NCI-H2196 treated with DMSO at 0.1 percent for 48 hours (cell line): Measurements from ENCODE around the gene FBXO24.
A peak's percentile ranks its signal among the peaks of the same experiment; 100 is the strongest.

Experiments
- DNase-seq: peaks from one replicate; lab custom pipeline; 2025; ENCODE audit not compliant: unreplicated experiment; lab: John Stamatoyannopoulos, UW

Gene FBXO24

DNA sequence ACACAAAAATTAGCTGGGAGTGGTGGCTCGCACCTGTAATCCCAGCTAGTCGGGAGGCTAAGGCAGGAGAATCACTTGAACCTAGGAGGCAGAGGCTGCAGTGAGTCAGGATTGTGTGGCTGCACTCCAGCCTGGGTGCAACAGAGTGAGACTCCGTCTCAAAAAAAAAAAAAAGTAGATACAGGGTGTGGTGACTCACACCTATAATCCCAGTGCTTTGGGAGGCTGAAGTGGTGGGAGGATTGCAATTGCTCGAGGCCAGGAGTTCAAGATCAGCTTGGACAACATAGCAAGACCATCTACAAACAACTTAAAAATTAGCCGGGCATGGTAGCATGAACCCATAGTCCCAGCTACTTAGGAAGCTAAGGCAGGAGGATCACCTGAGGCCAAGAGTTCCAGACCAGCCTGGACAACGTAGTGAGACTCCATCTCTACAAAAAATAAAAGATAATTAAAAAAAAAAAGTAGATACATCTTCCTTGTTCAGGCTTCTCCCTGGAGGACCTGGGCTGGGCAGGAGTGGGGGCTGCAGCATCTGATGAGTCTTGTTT, 28.3 kb downstream of the FBXO24 start:
- no peak for DNase-seq

DNA sequence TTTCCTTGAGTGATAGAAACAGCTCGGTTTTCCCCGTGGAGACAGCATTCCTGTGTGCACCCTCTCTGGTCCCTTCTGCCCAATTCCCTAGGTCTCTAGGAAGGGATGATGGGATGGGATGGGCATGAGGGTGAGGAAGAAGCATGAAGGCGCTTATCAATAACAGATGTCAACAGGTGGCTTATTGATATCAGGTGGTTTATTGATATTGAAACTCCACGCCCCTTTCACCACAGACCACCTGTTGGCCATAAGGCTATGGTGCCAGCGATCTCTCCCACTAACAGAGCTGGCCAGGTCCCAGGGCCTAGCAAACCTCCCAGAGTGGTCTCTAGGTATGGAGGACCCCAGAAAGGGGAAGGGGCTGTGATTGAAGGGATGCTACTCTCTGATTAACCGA, 34.1 kb downstream of the FBXO24 start:
- DNase-seq = no peak

DNA sequence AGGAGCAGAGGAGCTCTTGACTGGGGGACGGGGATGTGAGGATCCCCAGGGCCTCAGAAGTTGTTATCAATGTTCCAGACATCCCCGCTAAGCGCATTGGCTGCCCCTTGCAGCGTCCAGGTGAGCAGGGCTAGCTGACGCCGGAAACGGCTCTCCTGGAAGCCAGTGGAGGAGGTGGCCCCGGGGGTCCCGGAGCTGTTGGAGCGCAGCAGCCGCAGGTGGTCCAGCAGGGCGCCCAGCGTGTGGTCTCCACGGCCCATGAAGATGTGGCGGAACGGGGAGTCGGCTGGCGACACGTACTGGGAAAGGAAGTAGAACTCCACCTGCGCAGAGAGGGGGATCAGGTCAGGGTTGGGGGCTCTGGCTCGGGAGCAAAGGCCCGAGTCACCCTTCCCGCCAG, 34.7 kb downstream of the FBXO24 start:
- no peak for DNase-seq

DNA sequence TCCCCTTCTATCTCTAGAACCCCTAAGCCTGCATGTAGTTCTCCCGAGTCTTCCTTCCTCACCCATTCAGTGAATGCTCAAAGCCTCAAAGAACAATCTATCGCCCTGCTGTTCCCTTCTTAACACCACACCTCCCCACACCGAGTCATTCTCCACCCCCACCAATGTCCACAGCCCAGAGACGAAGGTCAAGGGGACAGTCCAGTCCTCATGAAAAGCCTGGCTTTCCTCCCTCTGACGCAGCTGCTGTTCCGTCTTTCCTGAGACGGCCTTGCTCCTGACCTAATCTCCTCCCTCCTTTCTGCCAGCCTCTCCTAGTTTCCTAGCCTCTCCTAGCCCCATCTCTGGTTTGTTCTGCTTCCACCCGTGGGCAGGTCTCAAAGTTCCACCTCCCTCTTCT, 35.4 kb downstream of the FBXO24 start:
- DNase-seq = no peak

DNA sequence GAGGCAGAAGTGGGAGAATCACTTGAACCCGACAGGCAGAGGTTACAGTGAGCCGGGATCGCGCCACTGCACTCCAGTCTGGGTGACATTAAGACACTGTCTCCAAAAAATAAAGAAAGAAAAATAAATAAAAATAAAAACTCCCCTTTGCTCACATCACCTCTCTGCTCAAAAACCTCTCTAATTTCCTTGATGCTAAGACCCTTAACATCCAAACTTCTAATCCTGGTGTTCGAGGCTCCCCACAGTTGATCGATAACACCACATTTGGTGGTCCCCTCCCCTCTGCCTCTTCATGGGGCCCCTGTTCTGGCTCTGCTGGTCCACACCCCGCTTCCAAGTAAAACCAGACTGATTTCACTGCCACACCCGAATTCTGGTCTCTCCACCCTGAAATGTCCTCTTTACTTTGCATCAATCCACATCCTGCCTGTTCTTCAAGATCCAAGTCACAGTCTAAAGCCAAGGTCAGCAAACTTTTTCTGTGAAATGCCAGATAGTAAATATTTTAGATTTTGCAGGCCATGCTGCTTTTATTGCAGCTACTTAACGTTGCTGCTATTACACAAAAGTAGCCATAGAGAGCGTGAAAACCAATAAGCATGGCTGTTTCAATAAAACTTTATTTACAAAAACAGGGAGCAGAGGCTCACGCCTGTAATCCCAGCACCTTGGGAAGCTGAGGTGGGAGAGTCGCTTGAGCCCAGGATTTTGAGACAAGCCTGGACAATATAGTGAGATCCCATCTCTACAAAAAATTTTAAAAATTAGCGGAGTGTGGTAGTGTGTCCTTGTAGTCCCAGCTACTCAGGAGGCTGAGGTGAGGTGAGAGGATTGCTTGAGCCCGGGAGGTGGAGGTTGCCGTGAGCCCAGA, 38.1 kb downstream of the FBXO24 start:
- DNase-seq = no peak

DNA sequence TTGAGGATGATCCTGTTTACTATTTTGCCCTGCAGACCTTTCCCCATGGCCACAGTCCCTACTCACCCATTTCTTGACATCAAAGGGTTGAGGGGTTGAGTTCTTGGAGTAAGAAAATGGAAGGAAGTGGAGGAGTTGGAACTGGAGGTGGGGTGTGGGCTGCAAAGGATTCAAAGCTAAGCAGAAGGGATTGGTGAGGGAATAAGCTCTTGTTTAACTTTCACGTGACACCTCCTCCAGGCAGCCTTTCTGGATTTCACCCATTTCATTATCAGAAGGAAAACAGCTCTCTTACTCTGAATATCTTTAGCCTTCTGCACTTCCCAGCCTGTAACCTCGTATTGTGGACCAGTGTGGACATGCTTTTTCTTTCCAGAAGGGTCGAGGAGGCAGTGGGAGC, 39.9 kb downstream of the FBXO24 start:
- no peak for DNase-seq

DNA sequence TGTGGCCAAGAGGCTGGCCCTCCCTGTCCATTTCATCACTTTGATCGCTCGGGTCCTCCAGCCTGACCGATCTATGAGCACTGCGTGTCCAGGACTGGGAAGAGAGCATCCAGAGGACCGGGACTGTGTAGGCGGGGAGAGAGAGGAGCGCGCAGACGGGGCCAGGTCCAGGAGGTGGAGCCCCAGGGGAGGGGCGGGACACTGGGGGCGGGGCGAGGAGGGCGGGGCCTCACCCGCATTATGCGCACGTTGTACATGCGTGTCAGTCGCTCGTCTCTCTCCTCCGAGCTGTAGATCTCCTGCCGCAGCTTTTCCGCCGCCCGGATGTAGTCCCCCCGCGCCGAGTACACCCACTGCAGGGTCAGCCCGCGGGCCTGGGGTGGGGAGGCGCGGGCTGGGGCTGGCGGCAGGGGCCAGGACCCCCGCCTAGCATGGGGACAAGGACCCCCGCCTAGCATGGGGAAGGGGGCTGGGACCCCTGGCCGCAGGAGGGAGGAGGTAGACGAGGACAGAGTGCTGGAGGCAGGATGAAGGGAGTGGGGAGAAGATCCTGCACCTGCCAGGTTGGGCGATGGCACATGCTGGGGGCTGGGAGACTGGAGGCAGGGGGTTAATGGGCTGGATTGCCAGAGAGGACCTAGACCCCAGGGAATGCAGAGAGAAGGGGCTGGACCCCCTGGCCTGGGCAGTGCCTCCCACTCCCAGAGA, 40.6 kb downstream of the FBXO24 start:
- peak; percentile 75 for DNase-seq

DNA sequence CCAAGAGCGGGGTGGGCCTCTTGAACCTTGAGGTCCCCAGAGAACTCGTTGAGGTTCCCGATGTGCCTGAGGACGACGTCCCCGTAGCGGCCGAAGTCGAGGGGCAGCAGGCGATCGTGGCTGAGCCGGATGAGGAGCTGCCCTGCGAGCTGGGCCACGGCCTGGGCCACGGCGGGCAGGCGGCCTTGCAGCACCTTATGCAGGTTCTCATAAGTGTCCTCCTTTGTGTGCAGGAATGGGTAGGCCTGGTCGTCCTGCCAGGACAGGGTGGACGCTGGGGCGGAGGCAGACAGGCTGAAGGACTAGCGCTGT, 41.1 kb downstream of the FBXO24 start:
- no peak for DNase-seq

DNA sequence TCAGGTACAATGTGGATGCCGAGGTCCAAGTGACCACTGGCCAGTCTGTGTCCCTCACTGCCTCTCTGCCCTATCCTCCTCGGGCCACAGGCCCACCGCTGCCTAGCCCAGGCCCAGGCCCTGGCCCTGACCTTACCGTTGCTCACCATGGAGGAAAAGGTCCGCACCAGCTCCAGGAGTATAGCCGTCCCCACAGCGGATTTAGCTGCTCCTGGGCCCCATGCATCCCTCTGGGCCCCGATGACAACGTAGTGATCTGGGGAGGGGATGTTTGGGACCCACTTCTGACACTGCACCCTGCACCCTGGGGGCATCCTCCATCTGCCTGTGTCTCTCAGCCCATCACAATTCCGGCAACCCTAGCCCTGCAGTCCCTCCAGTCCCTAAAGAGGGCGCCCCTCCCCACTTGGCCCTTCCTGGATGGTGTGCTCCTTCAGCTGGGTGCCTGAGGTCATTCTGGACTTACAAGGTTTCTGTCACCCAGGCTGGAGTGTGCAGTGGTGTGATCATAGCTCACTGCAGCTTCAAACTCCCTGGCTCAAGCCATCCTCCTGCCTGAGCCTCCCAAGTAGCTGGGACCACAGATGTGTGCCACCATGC, 43.1 kb downstream of the FBXO24 start:
- no peak for DNase-seq

DNA sequence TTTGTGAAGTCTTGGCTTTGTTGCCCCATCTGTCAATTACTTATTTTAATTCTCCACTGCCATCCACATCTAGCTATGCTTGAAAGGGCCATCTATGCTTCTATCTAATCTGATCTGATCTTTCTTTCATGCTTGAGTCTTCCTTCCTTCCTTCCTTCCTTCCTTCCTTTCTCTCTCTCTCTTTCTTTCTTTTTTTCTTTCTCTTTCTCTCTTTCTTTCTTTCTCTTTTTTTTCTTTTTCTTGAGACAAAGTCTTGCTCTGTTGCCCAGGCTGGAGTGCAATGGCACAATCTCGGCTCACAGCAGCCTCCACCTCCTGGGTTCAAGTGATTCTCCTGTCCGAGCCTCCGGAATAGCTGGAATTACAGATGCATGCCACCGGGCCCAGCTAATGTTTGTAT, 43.9 kb downstream of the FBXO24 start:
- DNase-seq = no peak

DNA sequence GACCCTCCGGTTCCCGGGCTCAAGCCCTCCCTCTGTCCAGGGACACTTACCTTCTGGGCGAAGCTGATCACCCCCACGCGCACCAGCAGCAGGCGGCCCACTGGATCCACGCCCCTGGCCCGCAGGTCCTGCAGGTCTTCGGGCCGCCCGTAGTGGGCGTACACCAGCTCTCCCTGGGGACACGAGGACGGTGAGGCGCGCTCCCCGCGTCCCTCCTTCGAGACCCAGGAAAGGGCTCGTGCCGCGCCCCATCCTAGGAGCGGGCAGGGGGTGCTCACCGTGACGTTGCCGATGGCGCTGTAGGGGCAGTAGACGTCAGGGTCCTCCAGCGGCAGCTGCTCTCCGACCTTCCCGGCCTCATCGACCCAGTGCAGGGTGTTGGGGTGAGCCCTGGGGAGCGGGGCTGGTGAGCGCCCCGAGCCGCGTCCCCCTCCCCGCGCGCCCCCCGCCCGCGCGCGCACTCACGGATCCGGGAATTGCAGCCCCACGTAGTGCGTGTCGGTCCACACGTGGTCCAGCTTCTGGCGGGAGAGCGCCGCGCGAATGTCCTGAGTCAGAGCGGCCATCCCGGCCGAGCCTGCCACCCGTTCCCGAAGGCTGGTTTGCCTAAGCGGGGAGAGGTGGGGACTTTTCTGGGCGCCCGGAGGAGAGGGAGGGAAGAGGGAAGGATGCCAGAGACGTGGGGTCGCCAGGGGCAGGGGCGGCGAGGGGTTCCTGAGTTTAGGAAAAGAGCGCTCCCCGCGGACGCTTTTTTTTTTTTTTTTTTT, 47.0 kb downstream of the FBXO24 start:
- DNase-seq = no peak

DNA sequence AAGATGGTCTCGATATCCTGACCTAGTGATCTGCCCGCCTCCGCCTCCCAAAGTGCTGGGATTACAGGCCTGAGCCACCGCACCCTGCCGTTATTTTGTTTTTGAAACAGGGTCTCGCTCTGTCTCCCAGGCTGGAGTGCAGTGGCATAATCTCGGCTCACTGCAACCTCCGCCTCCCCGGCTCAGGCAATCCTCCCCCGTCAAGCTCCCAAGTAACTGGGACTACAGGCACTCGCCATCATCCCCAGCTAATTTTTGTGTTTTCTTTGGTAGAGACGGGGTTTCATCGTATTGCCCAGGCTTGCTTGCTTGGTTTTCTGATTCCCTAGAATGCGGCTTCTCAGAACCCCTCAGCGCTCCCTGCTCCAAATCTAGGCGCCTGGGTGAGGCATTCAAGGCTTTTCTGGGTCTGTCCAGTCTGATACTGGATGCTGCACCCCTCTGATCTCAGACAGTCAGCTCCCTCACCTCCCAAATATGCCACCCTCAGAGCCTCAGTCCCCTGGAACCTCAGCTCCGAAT, 53.9 kb downstream of the FBXO24 start:
- no peak for DNase-seq

DNA sequence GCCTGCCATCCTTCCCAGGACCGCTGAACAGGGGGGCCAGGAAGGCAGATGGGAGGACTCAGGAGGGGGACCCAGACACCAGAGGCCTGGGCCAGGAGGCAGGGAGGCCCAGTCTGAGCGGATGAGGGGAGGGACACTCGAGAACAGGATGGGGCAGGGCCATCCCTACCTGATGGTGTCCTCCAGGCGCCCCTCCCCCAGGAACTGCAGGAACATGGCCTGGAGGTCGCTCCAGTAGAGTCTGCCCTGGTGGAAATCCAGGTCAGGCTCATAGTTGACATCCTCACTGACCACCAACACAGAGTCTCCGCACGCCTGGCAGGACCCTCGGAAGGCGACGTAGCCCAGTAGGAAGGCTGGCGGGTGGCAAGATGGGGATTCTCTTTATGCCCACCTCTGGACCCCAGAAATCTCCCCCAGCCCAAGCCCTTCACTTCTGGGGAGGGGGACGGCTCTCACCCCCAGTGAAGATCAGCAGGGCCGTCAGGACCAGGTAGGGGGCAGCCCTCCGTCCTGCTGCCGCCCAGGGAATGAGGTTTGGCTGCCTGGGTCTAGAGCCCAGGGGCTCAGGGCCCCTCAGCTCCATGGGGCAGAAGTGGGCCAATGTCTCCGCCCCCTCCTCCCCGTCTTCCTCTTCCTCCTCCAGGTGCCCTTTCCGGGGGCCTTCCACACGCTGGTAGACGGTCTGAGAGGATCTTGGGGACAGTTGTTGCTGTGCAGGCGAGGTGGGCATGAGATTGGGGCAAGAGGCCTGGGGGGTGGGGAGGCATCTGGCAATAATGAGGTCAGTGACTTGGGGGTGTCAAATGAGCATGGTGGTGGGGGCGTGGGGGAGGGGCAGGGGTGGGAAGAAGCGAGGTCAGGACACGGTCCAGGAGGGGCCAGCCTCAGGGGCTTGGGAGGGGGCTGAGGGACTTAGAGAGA, 54.7 kb downstream of the FBXO24 start:
- DNase-seq = no peak

DNA sequence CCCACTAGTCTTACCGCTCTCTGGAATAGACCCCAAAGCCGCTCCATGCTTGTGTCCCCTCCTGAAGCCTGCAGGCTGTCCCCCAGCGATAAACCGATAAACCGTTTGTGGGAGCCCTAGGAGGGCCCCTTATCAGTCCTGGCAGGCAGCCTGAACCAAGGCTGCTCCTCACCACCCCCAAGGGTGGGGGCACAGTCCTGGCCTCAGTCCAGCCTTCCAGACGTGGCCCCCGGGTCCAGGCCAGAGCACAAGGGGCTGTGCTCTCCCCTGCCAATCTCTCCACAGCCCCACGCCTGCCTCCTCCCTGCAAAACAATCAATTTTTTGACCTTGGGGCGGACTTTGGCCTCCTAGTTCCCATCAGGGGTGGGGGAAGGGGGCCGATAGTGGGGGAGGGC, 55.3 kb downstream of the FBXO24 start, which contains the start of gene TFR2:
Gene TFR2 (minus strand): TSS at position 90 of the 397 bp plus-strand sequence. CDS start 43 bp downstream, at position 47.
- DNase-seq = no peak

DNA sequence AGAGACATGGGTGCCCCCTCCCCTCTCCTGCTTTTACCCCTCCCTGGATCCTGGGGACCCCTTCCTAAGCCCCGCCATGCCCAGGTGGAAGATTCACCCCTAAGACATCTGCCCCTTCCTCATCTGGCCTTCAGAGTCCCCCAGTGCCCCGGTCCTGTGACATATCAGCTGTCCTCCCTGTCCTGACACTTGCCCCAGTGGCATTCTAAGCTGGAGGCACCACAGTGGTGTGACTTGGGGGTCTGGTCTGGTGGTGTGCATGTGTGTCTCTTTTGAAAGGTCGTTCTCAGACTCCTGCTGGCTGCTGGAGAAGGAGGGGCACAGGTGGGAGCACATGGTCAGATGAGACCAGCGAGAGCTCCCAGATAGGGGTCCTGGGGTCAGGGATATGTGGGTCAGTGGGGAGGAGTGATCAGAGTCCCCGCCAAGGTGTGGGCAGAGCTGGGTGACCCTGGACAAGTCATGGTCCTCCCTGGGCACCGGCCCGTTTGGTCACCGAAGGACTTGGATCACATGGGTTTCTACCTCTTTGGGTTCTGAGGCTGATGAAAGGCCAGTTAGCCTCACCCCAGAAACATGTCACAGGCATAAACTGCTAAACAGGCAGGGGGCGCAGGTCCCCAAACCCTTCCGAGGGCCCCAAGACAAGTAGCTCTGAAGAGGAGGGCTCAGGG, 55.9 kb downstream of the FBXO24 start:
- no peak for DNase-seq

DNA sequence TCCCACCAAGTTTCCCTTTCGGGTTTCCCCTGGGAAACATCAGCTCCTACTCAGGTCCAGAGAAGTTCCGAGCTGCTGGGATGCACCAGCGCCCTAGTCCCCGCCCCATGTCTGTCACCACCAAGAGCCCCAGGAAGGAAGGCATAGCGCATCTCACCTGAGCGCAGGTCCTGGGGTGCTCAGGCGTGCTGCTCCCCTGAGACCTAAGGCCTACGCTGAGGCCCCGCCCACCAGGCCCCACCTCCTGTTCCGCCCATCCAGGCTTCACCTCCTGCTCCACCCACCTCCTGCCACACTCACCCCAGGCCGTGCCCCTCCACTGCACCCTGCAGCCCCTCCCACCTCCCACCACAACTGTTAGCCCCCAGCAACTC, 56.4 kb downstream of the FBXO24 start:
- no peak for DNase-seq

DNA sequence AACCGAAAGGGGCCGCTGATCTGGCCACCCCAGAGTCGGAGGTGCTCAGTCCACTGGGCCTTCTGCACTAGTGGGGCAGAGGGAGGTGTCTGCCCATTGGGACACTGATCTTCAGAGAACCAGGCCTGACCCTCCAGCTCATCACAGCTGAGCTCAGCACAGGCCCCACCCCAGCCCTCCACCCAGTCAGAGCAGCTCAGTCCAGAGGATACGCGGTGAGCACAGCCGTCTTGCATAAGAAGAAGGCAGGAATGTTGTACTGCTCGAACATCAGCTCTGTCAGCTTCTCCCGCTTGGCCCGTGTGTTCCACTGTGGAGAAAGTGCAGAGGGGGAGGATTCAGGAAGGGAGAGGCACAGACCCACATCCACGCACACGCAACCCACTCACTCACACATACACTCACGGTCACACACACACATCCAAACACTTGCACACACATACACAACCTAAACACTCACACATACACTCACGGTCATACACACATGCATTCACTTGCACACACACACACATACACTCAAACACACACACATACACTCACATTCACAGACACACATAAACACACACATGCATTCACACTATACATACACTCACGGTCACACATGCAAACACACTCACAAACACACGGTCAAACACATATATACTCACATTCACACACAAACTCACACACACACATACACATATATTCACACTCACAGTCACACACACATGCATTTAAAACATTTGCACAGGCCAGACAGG, 63.9 kb downstream of the FBXO24 start:
- no peak for DNase-seq
